Effector CD8-positive, alpha-beta T cell (primary cell): ENCODE measurements around the gene ZNF722.
"Not testable (repeated sequence)": the region's sequence is repeated elsewhere in the genome, so short reads cannot be mapped to it uniquely, and the experiment has no call there.

ENCODE experiments used
- DNase-seq: peaks from one replicate; lab custom pipeline; 2025; lab: John Stamatoyannopoulos, UW
- total RNA-seq, 4 experiments: gene quantifications; one replicate each; lab custom pipeline; 2026; lab: John Stamatoyannopoulos, UW

ZNF722 gene
- total RNA-seq: 0 reads per million in 4 experiments

GRCh38 chr7:63998549-63998948 is at the start of gene ZNF722:
Gene ZNF722, plus strand, starts transcription at chr7:63998849. Its CDS starts 113 bp downstream, at chr7:63998962.
- no peak for DNase-seq

- no peak for DNase-seq
Measured at GRCh38 chr7:63953181-63953580, 45.5 kb upstream of the ZNF722 start.

GRCh38 chr7:63968629-63969028 is 30.0 kb upstream of the ZNF722 start:
- DNase-seq: no peak

- not testable (repeated sequence) for DNase-seq
Measured at GRCh38 chr7:64015496-64015895, 16.8 kb downstream of the ZNF722 start.

GRCh38 chr7:64035388-64035787 is 36.7 kb downstream of the ZNF722 start:
- no peak for DNase-seq

GRCh38 chr7:64037095-64037494 is 38.4 kb downstream of the ZNF722 start:
- DNase-seq: no peak

GRCh38 chr7:64045301-64046040 is 46.8 kb downstream of the ZNF722 start, which contains the start of gene ZNF727:
Gene ZNF727, plus strand, starts transcription at chr7:64045434. Its CDS starts 188 bp downstream, at chr7:64045622.
- DNase-seq: no peak

GRCh38 chr7:64046041-64046389 is 47.4 kb downstream of the ZNF722 start:
- no peak for DNase-seq
